Fibroblast of upper back skin (primary cell): ENCODE data around the gene FAM76A.
A peak's percentile ranks its signal among the peaks of the same experiment; 100 is the strongest.
"Not testable (repeated sequence)": the region's sequence is repeated elsewhere in the genome, so short reads cannot be mapped to it uniquely, and the experiment has no call there.

Experiments used
- DNase-seq: peaks from one replicate; pipeline ENCODE4 v3.0.0-alpha.2; 2013

Gene FAM76A

GRCh38 chr1:27782950-27783349 lies 57.2 kb downstream of the FAM76A start:
- no peak for DNase-seq

- no peak for DNase-seq
Measured at GRCh38 chr1:27784700-27785099, 58.9 kb downstream of the FAM76A start.

GRCh38 chr1:27785781-27786455 lies 60.2 kb downstream of the FAM76A start:
- peak; percentile 24 for DNase-seq

- peak; percentile 31 for DNase-seq
Measured at GRCh38 chr1:27787895-27788294, 62.1 kb downstream of the FAM76A start.

- peak; percentile 33 for DNase-seq
Measured at GRCh38 chr1:27789540-27790041, 63.8 kb downstream of the FAM76A start.

GRCh38 chr1:27790270-27790669 lies 64.5 kb downstream of the FAM76A start:
- not testable (repeated sequence) for DNase-seq

- DNase-seq: no peak
Measured at GRCh38 chr1:27795601-27796000, 69.8 kb downstream of the FAM76A start.

GRCh38 chr1:27804791-27805190 lies 79.0 kb downstream of the FAM76A start:
- DNase-seq: no peak

GRCh38 chr1:27806758-27807157 lies 81.0 kb downstream of the FAM76A start:
- DNase-seq: no peak

GRCh38 chr1:27807385-27807784 lies 81.6 kb downstream of the FAM76A start:
- DNase-seq: no peak

GRCh38 chr1:27808131-27808530 lies 82.4 kb downstream of the FAM76A start:
- not testable (repeated sequence) for DNase-seq

- DNase-seq: no peak
Measured at GRCh38 chr1:27809883-27810282, 84.1 kb downstream of the FAM76A start.

- DNase-seq: no peak
Measured at GRCh38 chr1:27811741-27812500, 86.2 kb downstream of the FAM76A start.
